ENCODE results near the gene MSANTD3.

MSANTD3 gene

GRCh38 chr9:100426189-100426529 is 784 bp upstream of the MSANTD3 start:
- TF ChIP-seq CTCF (IDR thresholded peaks at IDR 0.05; ENCODE audit: insufficient read depth, low read length, poor library complexity, severe bottlenecking), result no peak
- DNase-seq (ENCODE audit: extremely low read depth, insufficient read length), result no peak
- Histone ChIP-seq H3K36me3 (ENCODE audit: control insufficient read depth, insufficient read depth, low read length) (no peaks in the 10 kb centered on the region), H3K4me3 (replicated peaks; ENCODE audit: low read depth, low read length) (peak overlapping the region; percentile 65; the same call in 1 of the 2 replicates), H3K27me3 (replicated peaks; ENCODE audit: control insufficient read depth, insufficient read depth, low read length) (no peaks in the 10 kb centered on the region; the same call in 1 of the 2 replicates)

GRCh38 chr9:100427366-100428263 is 672 bp downstream of the MSANTD3 start:
- DNase-seq (ENCODE audit: extremely low read depth, insufficient read length), result peak; percentile 61
- Histone ChIP-seq H3K4me3 (replicated peaks; ENCODE audit: low read depth, low read length) (peak overlapping the region; percentile 79), H3K27me3 (replicated peaks; ENCODE audit: control insufficient read depth, insufficient read depth, low read length) (no peaks in the 10 kb centered on the region), H3K36me3 (ENCODE audit: control insufficient read depth, insufficient read depth, low read length) (no peaks in the 10 kb centered on the region; the same call in 1 of the 2 replicates)
- no peak for TF ChIP-seq CTCF (IDR thresholded peaks at IDR 0.05; ENCODE audit: insufficient read depth, low read length, poor library complexity, severe bottlenecking)

GRCh38 chr9:100428871-100429654 is 2.1 kb downstream of the MSANTD3 start:
- no peak for DNase-seq (ENCODE audit: extremely low read depth, insufficient read length)

DNA sequence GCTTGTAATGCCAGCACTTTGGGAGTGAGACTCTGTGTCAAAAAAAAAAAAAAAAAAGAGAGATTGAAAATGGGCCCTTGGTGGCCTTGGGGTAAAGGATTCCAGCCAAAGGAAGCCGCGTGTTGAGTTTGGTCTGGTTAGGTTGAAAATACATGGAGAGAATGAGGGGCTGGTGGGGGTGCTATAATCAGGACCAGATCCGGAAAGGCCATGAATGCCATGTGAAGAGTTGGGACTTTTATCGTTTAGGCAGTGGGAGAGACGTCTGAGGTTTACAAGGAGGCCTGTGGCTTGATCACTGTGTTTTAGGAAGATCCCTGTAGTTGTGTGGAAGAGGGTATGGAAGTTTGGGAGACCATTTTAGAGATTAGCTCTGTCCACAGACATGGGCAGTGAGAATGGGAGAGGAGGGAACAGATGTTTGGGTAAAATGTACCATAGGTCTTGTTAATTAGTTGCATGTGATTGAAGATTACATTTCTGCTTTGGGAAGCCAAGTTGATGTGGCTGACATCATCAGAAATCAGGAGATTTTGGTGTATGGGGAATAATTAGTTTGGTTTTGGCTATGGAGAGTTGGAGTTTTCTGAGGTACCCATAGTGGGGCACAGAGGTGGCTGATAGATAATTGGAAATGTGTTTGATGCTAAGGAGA is 3.5 kb downstream of the MSANTD3 start:
- H3K4me3 ChIP-seq (replicated peaks; ENCODE audit: low read depth, low read length), result no peak overlapping the region

More at GRCh38 chr9:100428871-100429654, 2.1 kb downstream of the MSANTD3 start:
- H3K27me3 ChIP-seq (replicated peaks; ENCODE audit: control insufficient read depth, insufficient read depth, low read length), result no peaks in the 10 kb centered on the region
- H3K36me3 ChIP-seq (ENCODE audit: control insufficient read depth, insufficient read depth, low read length), result no peaks in the 10 kb centered on the region; the same call in 1 of the 2 replicates
- no peak for TF ChIP-seq CTCF (IDR thresholded peaks at IDR 0.05; ENCODE audit: insufficient read depth, low read length, poor library complexity, severe bottlenecking)
- H3K4me3 ChIP-seq (replicated peaks; ENCODE audit: low read depth, low read length), result no peak overlapping the region

More for the DNA sequence above, 3.5 kb downstream of the MSANTD3 start:
- Histone ChIP-seq H3K36me3 (ENCODE audit: control insufficient read depth, insufficient read depth, low read length) (no peaks in the 10 kb centered on the region; the same call in 1 of the 2 replicates), H3K27me3 (replicated peaks; ENCODE audit: control insufficient read depth, insufficient read depth, low read length) (no peaks in the 10 kb centered on the region)
- DNase-seq (ENCODE audit: extremely low read depth, insufficient read length), result no peak
- TF ChIP-seq CTCF (IDR thresholded peaks at IDR 0.05; ENCODE audit: insufficient read depth, low read length, poor library complexity, severe bottlenecking), result no peak
